ENCODE measurements around the gene CALML3.

CALML3 gene

DNA sequence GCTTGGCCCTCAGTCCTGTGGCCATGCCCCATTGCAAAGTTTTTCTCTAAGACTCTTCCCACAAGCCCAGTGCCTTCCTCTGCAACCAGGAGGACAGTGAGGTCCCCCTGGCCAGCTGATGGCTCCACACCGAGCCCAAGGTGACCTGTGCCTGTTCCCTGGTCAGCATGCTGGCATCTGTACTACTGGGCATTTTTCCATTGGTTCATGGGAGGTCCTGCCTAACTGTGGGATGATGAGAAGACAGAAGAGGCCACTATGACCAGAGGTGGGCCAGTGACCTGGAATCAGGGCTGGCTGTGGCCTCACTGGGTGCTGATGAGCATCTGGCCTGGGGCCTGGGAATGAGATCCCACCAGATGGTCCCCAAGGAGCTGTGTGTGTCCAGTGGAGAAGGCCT is 20.2 kb downstream of the CALML3 start:
- no peak for DNase-seq

DNA sequence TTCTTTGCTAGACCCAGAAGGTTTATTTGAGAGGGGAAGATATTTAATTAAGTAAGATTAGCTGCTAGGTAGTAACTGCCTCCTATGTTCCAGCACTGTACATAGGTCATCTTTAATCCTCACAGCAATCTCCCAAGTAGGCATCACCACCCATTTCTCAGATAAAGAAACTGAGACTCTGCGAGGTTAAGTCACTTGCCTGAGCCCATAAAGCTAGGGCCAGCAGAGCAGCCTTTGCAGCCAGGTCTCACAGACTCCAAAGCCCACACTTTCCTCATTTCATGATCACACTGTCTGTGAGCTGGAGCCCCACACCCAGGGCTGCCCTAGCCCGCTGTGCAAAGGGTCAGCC is 20.6 kb downstream of the CALML3 start:
- DNase-seq: no peak

DNA sequence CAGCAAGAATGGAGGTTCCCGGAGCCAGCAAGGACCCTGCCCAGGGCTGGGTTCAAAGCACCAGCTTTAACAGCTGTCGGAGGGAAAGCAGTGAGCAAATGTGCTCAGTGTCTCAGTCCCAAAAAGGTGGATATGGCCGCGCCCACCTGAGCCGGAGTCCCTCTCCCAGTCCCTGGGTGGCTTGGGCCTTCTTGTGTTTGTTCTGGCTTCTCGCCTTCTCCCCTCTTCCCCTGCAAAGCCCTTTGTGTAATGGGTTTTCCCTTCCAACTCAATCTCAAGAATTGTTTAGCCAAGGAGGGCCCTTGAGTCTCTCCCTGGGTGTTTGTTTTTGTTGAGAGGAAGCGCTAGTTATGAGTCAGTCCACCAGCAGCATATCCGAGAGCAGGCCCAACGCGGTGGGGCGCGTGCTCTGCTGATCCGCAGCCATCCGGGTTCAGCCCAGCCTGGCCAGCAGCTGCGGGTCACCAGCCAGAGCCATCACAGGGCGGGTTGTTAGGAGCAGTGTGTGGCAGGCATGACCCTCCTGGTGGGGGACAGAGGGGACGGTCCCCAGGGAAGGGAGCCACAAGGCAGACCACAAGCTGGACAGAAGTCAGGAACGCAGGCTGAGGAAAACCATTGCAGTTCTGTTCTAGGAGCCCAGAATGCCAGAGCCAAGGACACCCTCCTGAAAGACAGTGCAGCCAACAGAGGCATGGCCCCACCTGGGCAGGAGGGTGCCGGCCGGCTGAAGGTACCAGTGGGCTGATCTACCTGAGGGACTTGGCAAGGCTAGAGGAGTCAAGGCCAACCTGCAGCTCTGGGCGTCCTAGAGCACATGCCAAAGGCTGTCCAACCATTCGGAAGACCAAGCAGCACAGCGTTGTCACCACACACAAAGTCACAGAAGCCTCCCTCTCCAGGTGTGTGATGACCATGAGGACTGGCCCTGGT is 21.3 kb downstream of the CALML3 start:
- DNase-seq: no peak

DNA sequence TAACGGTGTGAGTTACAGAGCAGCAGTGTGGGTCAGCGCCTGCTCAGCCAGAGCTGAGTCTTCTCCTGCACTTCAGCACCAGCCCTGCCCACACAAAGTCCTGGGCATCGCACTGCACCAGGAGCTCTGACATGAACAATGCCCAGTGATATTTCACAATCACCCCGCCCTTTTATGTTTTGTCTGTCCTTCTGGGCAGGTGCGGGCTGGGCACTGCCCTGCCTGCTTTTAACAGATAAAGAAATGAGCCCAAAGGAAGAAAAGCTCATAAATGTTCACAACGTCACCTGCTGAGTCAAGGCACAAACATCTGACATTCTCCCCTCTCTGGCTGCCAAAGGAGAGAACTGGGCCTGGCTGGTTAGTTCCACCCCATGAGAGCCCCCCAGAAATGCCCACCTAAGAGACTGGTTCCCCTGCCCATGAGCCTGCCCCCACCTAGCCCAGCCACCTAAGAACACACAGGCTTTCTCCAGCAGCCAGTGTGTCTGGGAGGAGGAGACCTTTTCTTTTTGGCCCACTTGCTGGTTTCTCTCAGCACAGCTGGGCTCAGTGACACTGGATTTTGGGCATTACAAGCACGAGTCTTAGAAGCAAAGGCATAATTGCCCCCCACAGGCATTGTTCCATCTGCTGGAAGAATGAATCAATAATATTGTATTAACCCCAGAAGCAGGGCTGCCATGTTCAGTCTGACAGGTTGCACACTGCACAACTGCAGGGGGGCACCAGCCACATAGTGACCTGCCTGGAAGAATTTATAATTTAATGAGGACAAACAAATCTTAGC is 22.3 kb downstream of the CALML3 start:
- no peak for DNase-seq

DNA sequence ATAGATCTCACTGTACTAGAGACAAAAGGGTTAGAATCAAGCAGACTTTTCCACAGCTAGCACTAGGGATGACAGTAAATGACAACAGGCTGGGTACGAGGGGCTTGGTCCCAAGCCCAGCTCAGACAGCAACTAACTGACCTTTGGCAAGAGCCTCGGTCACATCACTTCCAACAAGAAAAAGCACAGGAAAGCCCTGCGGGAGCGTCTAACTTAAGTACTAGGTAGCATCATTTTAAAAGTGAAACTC is 22.8 kb downstream of the CALML3 start:
- DNase-seq: no peak

DNA sequence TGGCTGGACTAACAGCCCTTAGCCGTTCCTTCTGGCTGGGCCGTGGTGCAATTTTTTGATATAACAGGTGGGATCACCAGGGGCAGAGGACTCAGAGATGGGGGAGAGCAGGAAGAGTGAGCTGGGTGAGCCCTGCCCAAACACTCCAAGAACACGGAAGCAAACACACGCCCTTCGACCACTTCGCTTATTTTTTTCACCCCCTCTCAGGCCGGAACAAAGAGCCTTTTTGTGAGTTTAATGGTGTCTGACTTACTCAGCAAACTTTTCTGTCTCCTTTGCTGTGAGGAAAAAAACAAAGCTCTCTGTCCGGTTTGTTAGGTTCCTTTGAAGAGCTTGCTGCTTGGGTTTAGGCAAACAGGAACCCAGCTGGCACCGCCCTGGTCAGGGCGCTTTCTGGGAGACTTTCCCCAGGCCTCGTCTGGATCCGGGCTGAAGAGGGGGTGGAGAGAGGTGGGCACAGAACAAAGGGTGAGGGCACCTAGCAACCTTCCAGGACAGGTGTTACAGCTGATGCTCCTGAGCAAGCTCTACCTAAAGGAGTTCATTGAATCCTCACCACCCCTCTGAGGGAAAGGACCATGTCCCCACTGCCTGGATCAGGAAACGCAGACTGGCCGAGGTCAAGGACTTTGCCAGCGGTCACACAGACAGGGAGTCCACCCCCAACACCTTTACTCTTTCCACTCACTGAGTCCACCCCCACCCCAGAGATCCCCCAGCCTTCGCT is 23.3 kb downstream of the CALML3 start:
- DNase-seq: peak; percentile 58

DNA sequence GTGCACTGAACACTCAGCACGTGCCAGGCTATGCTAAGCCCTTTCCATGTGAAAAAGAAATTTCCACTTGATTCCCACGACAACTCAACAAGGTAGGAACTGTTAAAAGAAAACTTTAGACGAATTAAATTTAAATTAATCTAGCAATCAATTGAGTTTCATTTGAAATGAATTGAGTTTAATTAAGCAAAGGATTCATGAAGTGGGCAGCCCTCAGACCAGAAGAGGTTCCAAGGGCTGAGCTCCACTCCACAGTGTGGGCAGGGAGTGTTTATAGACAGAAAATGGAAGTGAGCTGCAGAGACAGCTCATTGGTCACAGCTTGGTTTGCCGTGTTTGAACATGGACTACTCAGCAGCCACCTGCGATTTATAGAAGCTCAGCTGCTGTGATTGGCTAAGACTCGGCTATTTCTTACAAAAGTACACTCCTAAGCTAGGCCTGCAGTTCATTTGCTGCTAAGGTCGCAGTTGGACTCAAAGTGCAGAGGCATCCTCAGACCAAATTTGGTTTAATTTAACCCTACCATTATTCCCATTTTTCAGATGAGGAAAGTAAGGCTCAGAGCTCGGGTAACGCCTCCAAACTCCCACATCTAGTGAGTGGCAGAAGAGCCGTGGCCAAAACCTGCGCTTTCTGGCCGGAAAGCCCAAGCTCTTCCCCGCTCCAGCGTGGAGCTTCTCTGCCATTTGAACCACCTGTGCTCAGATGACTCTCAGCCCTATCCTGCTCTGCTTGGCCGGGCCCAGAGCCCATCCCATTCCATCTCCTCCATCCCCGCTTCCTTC is 24.9 kb downstream of the CALML3 start:
- peak; percentile 62 for DNase-seq

DNA sequence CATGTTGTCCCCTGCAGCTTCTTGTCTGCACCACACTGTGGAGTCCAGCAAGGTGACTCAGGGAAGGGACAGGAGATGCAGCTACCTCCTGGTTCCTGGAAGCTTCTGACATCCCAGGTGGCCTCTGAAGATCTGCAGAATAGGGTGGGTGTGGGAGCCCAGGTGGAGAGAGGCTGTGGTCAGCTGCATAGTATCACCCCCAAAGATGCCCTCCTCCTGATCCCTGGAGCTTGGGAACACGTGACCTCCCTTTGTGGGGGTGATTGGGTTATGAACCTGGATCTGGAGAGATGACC is 25.4 kb downstream of the CALML3 start:
- no peak for DNase-seq

DNA sequence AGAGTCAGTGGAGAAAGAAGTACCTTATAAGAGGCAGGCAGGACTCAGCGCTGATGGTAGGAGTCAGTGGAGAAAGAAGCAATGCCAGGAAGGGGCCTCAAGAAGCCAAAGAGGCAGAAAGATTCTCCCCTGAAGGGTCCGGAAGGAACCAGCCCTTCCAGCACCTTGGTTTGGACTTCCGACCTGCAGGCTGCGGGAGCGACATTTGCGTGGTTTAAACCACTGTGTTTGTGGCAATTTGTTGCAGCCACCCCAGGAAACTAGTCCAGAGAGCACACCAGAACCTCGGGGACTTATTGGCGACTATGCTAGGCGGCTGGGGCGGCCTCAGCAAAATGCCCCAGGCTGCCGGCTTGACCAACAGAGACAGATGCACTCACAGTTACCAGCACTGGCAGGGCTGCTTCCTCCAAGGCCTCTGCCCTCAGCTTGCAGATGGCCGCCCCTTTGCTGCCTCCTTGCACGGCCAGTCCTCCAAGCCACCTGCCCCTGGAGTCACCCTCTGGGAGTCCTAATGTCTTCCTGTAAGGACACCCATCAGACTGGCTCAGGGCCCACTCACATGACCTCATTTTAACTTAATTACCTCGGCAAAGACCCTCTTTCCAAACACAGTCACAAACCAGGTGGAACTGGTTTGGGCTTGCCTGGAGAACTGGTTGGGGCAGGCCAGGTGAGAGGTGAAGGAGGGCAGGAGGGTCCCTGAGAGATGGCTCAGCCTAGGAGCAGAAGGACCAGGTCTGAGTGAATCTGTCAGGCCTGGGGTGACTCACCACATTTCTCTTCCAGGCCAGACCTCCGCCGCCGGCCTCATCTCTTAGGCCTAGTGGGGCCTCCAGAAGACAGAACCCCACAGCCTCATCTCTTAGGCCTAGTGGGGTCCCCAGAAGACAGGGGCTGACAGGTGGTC is 26.1 kb downstream of the CALML3 start:
- peak; percentile 64 for DNase-seq

DNA sequence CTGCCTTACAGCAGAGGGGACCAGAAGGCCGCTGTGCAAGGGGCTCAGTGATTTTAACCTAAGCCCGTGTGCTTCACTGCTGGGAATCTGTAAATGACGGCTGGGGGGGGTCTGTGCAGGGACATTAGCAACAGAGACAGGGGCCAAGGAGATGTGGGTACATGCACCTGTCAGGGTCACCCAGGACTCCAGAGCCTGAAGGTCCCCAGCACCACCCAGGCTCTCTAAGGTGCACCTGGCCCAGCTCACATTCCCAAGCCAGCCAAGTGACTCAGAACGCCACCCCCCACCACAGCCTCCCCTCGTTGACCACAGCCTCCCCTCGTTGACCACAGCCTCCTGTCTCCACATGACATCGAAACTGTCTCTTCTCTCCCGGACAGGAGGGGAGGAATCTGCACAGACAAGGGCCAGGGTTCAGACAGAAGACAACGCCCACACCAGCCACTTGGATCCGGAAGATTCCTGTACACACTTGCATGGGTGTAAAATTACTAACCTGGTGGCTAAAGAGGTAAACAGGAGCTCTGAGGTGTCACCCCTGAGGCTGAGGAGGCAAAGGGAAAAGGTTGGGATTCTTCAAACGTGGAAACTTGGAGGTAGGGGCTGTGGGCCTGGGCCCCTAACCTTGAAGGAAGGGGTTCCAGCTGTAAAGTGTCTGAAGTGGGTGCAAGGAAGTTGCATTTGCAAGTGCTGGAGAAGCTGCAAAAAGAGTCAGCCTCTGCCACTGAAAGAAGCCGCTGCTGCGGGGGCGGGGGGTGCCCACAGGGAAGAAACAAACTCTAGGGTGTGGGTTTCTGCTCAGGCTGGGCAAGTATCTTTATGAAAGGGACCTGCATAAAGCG is 27.0 kb downstream of the CALML3 start:
- DNase-seq: peak; percentile 96

DNA sequence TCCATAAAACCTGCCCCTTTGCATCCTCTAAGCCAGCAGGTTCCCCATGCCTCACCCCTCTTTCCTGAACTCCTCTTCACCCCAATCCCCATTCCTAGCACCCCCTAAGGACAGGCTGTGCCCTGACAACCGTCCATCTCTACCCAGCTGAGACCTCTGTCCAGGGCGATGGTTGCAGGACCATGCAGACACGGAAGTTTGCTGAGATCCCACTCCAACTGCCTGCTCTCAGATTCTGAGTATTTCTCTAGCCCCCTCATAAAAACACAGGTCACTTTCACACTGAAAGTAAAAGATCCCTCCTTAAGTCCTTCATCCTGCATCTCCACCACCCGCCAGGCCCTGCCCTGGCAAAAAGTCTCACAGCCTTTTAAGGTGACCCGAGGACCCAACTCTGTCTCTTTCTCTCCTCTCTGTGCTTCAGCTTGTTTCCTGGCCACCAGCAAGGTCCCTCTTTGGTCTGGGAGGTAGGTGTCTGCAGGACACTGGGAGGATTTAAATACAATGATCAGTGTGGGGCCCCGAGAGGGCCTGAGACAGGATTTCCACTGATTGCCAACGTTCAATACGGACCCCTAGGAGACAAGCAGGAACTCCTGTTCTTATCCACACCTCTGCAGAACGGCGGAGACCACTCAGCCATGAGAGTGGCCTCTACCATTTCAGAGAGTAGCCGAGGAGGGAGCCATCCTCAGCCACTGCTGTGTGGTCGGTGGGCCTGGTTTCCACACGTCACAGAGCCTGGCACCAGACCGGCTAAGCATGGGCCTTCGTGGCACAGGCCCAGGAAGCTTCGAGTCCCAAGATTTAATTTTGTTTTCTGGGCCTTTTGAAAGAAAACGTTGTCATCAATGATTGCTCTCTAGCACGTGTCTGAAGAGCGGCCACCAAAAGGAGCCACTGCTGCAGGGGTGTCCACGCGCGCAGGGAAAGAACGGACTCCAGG is 27.9 kb downstream of the CALML3 start:
- no peak for DNase-seq

DNA sequence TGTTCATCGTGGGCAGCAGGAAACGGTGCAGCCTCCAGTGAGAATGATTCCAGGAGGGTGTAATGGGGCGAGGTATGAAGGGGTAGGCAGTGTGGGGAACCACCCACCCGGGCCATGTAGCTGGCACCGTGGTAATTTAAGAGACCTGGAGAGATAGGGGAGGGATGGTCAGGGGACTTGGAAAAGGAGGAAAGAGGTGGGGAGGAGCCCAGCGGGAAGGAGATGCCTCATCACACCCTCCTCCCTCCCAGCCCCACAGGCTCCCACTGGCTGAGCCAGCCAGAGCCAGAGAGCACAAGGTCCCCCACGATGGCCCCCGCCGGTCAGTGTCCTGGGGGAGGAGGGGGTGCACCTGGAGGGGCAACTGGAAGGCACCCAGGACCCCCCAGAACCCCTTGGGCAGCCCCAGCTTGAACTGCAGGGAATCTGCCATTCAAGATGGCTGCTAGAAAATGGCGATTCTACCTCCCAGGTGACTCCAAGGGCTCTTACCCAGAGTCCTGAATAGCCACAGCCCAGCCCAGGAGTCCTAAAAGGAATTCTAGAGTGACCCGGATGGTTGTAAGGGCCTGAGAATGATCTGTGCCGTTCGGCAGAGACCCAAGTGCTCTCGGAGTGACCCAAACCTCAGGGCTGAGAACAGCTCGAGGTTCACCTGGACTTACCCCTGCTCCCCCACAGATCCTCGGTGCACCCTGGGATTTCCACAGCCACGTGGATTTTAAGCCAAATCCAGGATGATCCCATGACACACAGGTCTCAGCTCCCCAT is 28.8 kb downstream of the CALML3 start:
- no peak for DNase-seq

DNA sequence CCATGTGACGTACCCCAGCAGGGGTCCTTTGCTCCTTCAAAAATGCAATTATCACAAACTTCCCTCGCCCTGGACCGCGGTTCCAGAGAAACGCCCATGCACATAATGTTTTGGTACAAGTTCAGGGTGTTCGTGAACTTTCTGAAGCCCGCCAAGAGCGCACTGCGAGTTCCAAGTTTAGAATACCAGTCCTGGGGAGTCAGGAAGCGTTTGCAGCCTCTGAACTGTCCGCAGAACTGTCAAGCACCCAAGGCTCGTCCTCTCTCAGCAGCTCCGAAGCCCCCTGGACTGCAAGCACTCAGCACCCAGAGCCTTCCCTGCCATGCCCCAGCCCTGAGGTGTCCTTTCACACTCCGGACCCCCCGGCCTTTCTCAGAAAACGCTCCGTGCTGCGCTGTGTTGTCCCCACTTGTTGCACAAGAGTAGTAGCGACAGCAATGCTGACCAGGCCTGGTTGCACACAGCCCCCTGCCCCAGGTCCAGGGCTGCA is 30.3 kb downstream of the CALML3 start:
- DNase-seq: no peak

DNA sequence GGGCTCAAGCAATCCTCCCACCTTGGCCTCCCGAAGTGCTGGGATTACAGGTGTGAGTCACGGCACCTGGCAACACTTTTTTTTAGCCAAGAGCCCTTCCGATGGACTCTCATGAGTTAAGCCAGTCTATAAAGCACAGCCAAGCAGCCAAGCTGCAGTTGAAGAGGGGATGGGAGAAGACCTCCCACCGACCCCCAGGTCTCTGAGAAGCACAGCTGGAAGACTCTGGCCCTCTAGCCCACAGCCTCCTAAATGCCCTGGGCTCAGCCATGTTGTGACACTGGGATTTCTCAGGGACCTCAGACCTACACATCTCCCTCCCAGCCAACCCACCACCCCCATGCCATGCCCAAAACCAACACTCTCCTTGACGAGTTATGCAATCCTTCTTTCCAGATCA is 31.1 kb downstream of the CALML3 start:
- no peak for DNase-seq

DNA sequence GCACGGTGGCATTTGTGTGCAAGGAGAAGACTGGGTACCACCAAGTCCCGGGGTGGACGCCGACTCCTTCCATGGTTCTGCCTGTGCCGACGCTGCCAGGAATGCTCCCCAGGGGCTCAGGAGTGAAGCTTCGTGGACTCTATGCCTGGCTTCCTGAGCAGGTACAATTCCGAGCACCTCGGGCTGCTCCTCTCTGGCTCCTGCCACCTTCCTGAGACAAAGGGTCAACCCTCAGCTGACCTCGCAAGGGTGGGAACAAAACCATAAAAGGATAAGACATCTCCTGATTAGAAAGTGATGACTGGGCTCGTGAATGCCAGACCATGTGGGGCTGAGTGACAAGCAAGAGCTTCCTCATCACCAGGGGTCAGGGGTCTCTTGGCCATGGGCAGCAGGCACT is 31.8 kb downstream of the CALML3 start:
- no peak for DNase-seq

DNA sequence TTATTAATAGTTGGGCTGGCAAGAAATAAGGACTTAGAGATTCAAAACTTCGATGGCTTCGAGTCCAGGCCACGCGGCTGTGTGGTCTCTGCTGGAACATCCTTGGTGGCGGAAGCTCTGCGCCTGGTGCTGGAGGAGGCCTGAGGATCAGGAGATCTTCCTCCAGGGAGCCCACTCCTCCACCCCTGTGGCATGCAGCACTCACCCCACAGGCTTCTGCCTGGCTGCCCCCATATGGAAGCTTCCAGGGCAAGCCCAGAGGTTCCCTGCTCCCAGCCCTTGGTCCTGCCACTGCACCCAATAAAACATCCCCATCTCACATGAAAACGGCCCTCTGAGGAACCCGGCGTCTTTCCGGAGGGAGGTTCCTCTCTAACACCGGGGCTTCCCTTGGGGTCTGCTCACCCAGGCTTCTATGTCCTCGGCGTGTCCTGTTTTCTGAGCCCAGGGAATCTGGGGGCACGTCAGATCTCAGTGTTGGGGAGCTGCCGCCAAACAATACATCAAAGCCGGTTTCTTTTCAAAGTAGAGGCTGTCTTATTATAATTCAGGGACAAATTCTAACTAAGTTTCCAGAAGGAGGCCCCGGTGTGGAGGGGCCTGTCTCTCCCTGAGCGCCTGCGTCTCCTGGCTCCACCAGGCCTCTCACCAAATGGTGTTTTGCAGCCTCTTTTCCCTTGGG is 32.4 kb downstream of the CALML3 start:
- DNase-seq: no peak

DNA sequence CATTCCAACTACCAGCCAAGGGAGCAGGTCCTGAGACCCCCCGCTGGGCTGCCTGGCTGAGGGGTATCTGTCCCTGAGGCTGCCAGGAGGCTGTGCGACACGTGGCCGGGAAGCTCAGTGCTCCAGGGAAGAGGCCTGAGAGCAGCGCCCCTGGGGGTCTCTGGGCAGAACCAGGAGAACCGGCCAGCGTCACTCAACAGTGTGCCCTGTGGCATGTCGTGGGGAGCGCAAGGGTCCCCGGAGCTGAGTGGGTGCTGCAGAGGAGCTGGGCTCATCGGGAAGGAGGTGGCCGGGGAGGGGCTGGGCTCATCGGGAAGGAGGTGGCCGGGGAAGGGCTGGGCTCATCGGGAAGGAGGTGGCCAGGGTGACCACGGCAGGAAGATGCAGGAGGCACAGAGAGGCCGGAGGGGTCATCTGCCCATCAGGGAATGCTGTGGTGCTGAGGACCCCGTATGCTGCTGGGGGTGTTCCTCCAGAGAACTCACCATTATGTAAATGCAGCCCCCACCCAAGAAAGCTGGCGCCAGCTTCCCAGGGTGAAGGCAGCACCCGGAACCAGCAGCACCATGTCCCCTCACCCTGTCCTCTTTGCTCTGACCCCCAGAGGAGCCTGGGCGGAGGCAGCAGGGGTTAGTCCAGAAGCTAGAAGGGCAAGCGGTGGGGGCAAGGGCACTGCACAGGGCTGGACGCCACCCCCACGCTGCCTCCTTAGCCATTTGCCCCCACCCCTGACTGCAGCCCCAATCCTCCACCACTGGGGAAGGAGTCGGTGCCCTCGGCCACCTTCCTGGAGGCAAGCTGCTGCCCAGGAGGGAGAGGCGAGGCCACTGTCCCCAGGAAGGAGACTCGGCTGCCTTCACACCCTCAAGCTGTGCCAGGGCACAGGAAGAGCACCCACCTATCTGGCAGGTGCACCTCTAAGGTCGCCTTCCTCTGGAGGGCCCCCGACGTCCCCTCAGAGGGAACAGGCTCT is 33.3 kb downstream of the CALML3 start:
- no peak for DNase-seq

All from OCI-M1 (cell line).